Raji (cell line): ENCODE measurements around the gene SENP2.

ENCODE experiments used
- POLR2A ChIP-seq: IDR thresholded peaks from 2 replicates; pipeline ENCODE4 v1.6.1; 2011; ENCODE audit warnings: low read depth, low read length, control low read depth; ENCODE audit not compliant: insufficient read depth

SENP2 gene

DNA sequence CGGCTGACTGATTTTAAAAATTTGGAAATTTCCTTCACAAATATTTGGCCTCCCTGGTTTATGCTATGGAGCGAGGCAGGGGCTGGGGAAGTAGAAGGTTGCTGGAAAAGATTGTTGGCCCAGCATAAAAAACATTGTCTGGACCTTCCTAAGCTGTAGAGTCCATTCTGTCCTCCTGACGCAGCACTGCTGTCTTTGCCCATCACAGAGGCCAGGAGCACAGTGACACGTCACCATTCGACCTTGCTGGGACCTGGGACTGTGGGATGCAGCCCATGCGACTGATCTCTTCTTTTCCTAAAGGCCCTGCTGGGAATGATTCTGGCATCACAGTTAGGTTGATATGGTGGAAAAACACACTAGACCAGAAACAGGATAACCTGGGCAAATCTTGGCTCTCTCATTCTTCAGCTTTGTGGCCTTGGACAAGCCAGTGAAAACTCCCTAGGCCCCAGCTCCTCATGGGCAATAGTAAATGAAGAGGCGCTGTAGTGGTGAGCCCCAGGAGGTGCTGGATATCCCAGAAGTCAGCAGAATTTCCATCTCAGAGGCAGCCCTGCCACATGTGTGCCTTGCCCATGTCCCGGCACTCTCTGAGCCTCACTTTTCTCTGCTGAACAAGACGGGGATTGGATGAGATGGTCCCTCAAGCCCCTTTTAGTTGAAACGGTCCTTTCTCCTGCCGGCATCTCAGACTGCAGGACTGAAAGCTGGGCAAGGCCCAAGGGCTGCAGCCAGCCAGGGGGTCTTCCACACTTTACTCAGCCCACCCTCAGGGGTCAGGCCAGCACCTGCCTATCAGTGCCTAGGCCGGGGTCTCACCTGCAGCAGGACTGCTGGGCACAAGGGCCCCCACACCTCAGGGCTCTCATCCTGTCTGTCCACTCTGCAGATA lies 69.6 kb downstream of the SENP2 start:
- no peak for TF ChIP-seq POLR2A

- no peak for TF ChIP-seq POLR2A
These were observed 70.3 kb downstream of the SENP2 start for GRCh38 chr3:185656321-185656840.

GRCh38 chr3:185657211-185657610 lies 71.1 kb downstream of the SENP2 start:
- TF ChIP-seq POLR2A, result no peak

DNA sequence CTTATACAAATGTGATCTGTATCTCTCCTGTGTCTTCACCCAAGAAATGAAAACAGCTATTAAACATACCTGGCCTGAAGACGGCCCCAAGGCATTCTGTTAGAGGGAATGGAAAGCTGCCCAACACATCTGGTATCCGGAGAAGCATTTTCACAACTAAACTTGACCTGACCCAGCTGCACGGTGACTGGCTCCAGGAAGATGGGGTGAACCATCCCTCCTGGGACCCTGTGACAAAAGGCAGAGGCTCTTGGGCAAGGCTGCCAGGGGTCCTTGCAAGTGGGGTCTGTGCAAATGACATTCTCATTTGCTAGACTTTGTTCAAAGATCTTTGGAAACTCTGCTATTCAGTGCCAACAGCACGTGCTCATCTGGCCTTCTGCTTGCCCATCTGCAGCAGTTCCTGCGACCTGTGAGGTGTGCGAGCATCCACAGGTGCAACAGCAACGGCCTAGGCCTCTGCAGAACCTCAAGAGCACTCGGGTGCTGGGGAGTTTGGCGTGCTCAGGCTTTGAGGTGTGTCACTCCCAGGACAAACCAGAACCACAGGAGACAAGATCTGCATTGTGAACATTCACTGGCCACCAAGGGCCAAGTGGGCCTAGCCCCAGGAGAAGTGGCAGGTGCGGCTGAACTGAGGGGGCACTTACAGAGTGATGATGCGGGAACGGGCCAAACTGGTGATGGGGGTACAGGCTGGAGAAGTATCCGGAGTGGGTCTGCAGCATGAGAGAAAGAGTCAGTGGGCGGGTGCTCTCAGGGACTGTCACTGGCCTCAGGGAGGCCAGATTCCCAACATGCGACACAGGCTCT lies 71.8 kb downstream of the SENP2 start:
- TF ChIP-seq POLR2A, result no peak

- no peak for TF ChIP-seq POLR2A
These were observed 72.4 kb downstream of the SENP2 start for GRCh38 chr3:185658504-185658912.

DNA sequence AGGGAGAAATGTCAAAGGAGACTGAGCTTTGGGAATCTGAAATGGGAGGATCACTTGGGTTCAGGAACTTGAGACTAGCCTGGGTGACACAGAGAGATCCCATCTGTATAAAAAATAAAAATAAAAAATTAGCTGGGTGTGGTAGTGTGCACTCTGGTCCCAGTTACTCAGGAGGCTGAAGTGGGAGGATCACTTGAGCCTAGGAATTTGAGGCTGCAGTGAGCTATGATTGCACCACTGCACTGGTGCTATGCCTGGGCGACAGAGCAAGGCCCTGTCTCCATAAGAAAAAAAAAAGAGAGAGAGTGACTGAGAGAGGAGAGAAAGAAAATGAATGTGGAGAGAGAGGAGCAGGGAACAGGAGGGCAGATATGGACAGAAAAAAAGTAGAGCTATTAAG lies 72.8 kb downstream of the SENP2 start:
- no peak for TF ChIP-seq POLR2A

DNA sequence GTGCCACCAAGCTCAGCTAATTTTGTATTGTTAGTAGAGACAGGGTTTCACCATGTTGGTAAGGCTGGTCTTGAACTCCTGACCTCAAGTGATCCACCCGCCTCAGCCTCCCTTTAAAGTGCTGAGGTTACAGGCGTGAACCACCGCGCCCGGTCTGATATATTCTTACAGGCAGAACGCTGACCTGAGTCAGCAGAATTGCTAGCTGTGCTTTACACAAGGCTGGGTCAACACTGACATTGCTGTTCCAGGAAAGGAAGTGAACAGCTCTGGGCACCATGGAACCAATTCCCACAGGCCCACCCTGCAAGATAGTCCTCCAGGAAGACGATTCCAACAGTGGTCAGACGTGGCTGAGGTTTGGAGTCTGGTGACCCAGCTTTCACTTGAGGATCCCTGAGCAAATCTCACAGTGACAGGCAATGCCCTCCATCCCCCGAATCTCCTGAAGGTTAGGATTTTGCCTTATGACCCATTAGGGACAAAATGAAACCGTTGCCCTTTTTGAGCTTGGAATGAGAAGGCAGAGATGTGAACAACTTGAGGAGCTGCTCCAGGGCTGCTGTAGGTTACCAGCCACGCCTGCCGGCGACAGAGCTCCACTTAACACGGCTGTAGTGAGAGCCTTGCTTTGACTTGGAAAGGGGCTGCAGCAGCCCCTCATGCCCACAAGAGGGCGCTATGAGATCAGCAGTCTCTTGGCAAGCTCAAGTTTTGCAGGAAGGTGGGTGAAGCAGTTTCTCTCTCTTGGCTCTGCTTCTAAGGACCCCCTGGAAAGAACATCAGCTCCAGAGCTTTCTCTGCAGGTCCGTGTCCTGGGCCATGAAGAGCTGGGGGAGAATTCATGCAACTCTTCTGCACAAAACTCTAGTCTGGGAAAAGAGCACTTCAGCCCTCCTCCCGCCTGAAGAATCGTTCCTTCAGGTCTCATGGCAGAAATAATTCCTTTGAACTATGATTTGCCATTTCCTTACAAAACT lies 74.1 kb downstream of the SENP2 start:
- TF ChIP-seq POLR2A, result no peak

DNA sequence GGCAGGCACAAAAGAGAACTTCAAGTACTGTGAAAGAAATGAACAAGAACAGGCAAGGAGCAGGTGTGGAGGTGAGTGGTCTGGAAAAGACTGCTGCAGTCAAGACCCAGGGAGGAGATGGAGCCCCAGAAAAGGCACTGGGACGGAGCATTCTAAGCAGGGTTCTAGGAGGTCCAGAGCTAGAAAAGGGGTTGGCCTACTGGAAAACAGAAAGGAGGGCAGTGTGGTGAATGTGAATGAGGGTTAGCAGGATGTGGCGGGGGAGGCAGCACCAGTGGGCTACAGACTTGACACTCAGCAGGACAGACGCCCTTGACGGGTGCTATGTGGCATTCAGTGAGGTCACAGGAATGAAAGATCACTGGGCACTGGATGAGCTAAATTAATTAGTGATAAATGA lies 75.7 kb downstream of the SENP2 start:
- no peak for TF ChIP-seq POLR2A

- TF ChIP-seq POLR2A, result no peak
These were observed 77.8 kb downstream of the SENP2 start for GRCh38 chr3:185663929-185664328.

DNA sequence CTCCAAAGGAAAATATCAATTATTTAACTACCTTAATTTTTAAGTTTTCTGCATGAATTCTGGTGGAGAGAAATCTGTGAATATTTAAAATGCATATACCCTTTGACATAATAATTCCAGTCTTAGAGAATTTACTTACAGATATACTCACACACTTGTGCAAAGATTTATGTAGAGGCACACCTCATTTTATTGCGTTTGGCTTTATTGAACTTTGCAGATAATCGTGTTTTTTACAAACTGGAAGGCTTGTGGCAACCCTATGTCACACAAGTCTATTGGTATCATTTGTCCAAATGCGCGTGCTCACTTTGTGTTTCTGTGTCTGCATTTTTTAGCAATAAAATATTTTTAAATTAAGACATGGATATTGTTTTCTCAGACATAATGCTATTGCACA lies 81.5 kb downstream of the SENP2 start:
- no peak for TF ChIP-seq POLR2A

- TF ChIP-seq POLR2A, result no peak
These were observed 91.2 kb downstream of the SENP2 start for GRCh38 chr3:185677146-185677829.

DNA sequence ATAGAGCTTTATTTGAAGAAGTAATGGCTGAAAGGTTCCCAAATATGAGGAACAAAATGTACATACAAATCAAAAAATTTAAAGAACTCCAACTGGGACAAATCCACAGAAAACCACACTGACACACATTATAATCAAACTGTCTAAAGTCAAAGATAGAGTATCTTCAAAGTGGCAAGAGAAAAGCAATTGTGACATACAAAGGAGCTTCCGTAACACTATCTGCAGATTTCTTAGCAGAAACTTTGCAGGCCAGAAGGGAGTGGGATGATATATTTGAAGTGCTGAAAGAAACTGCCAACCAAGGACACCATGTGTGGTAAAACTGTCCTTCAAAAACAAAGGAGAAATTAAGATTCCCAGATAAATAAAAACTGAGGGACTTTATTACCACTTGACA lies 91.9 kb downstream of the SENP2 start:
- TF ChIP-seq POLR2A, result no peak

GRCh38 chr3:185680231-185680630 lies 94.1 kb downstream of the SENP2 start:
- no peak for TF ChIP-seq POLR2A
